ENCODE measurements around the gene FOXL2. TPM values are rescaled to one million over a fixed set of nuclear protein-coding genes. Genes with fewer than 3 reads are reported as not detected.

Gene FOXL2
- total RNA-seq, 2 donors from 2014 or later = 0.11 to 0.24 TPM

DNA sequence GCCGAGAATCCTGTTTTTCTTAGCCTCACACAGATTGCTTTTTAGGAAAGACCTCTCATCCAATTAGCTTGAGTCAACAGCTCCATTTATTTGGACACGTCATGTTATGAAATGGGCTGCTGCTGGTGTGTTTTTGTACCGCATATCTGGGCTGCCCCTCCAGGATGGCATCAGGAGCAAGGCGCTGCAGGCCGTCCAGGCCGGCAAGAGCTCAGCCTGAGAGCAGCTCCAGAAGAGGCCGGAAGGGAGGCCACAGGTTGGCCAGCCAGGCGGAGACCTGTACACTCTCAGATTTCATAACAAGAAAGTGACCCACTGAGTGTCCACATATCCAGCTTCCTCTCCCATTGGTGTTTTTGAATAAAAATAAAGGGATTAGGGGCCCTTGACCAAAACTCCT lies 28.4 kb upstream of the FOXL2 start:
- H3K9me3 ChIP-seq (ENCODE audit: control insufficient read depth, low read length) = no peaks in the 10 kb centered on the region
- no peak overlapping the region for H3K9ac ChIP-seq (ENCODE audit: extremely low read depth, low read length, poor library complexity, severe bottlenecking)
- DNase-seq = no peak
- 73 to 87% methylated on average over 2 to 8 of the region's 8 CpGs for WGBS, 2 experiments (ENCODE audit: insufficient coverage in 1 of 2, insufficient read length in 1 of 2)
- H3K27ac Mint-ChIP-seq = no peak overlapping the region
- peaks cover 19% of the 10 kb centered on the region for H3K27me3 Mint-ChIP-seq (ENCODE audit: insufficient read depth)
- peaks cover 6% of the 10 kb centered on the region for H3K27me3 ChIP-seq (ENCODE audit: control insufficient read depth, insufficient read depth, low read length, poor library complexity, severe bottlenecking)
- H3K4me1 Mint-ChIP-seq = no peaks in the 10 kb centered on the region
- H3K4me1 ChIP-seq (ENCODE audit: control insufficient read depth, insufficient read depth, low read length) = no peaks in the 10 kb centered on the region
- no peaks in the 10 kb centered on the region for H3K9me3 Mint-ChIP-seq
- H3K4me3 ChIP-seq (ENCODE audit: low read length) = no peak overlapping the region
- H3K4me3 Mint-ChIP-seq = no peak overlapping the region
- H3K36me3 ChIP-seq (ENCODE audit: control insufficient read depth, insufficient read depth, low read length) = no peaks in the 10 kb centered on the region
- TF ChIP-seq, protein P1, sequence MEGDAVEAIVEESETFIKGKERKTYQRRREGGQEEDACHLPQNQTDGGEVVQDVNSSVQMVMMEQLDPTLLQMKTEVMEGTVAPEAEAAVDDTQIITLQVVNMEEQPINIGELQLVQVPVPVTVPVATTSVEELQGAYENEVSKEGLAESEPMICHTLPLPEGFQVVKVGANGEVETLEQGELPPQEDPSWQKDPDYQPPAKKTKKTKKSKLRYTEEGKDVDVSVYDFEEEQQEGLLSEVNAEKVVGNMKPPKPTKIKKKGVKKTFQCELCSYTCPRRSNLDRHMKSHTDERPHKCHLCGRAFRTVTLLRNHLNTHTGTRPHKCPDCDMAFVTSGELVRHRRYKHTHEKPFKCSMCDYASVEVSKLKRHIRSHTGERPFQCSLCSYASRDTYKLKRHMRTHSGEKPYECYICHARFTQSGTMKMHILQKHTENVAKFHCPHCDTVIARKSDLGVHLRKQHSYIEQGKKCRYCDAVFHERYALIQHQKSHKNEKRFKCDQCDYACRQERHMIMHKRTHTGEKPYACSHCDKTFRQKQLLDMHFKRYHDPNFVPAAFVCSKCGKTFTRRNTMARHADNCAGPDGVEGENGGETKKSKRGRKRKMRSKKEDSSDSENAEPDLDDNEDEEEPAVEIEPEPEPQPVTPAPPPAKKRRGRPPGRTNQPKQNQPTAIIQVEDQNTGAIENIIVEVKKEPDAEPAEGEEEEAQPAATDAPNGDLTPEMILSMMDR (conservative IDR thresholded peaks at IDR 0.05) = no peak
- H3K36me3 Mint-ChIP-seq (ENCODE audit: low read depth) = no peaks in the 10 kb centered on the region
- no peak overlapping the region for H3K27ac ChIP-seq (ENCODE audit: low read depth, low read length)

DNA sequence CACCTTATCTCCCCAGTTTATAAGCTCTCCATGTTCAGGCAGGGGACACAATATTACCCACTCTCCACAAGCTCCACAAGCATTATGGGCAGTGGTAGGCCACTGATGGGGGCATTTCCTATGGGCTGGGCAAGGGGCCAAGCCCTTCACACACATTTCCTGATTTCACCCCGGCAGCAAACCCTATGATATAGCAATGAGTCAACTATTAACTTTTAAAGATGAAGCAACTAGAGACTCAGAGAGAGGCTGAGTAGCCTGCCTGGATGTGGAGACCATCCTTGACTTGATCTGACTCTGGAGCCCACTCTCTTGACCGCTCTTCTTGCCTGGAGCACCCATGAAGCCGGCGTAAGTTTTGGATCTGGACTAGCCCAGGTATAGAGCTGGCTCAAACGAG lies 27.5 kb upstream of the FOXL2 start:
- H3K9me3 ChIP-seq (ENCODE audit: control insufficient read depth, low read length) = no peaks in the 10 kb centered on the region
- Mint-ChIP-seq H3K4me1 (no peaks in the 10 kb centered on the region), H3K27me3 (ENCODE audit: insufficient read depth) (peaks cover 20% of the 10 kb centered on the region), H3K27ac (no peak overlapping the region), H3K9me3 (no peaks in the 10 kb centered on the region), H3K4me3 (no peak overlapping the region), H3K36me3 (ENCODE audit: low read depth) (no peaks in the 10 kb centered on the region)
- no peak for DNase-seq
- peaks cover 6% of the 10 kb centered on the region for H3K27me3 ChIP-seq (ENCODE audit: control insufficient read depth, insufficient read depth, low read length, poor library complexity, severe bottlenecking)
- no peaks in the 10 kb centered on the region for H3K4me1 ChIP-seq (ENCODE audit: control insufficient read depth, insufficient read depth, low read length)
- TF ChIP-seq, protein P1 (conservative IDR thresholded peaks at IDR 0.05) = no peak
- H3K27ac ChIP-seq (ENCODE audit: low read depth, low read length) = no peak overlapping the region
- no peaks in the 10 kb centered on the region for H3K36me3 ChIP-seq (ENCODE audit: control insufficient read depth, insufficient read depth, low read length)
- H3K4me3 ChIP-seq (ENCODE audit: low read length) = no peak overlapping the region
- 90 to 98% methylated on average over 5 of the region's 5 CpGs for WGBS, 2 experiments (ENCODE audit: insufficient coverage in 1 of 2, insufficient read length in 1 of 2)
- H3K9ac ChIP-seq (ENCODE audit: extremely low read depth, low read length, poor library complexity, severe bottlenecking) = no peak overlapping the region

DNA sequence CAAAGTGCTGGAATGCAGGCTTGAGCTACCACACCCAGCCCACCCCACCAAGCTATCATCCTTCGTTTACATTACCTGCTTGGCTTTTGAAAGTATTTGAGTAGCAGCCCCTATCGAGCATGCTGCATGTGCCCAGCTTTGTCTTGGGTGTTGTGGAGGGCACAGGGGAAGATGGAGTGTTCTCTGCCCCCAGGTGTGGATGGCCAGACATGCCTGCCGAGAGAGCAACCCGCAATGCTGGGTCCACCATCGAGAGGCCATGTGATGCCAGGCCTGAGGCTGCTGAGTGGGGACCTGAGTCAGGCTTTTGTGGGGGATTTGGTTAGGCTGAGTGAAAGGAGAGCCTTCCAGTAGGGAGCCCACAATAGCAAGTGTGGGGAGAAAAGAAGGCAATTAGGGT lies 26.0 kb upstream of the FOXL2 start:
- H3K4me1 Mint-ChIP-seq = no peaks in the 10 kb centered on the region
- Histone ChIP-seq H3K9me3 (ENCODE audit: control insufficient read depth, low read length) (no peaks in the 10 kb centered on the region), H3K36me3 (ENCODE audit: control insufficient read depth, insufficient read depth, low read length) (no peaks in the 10 kb centered on the region), H3K4me1 (ENCODE audit: control insufficient read depth, insufficient read depth, low read length) (no peaks in the 10 kb centered on the region), H3K27me3 (ENCODE audit: control insufficient read depth, insufficient read depth, low read length, poor library complexity, severe bottlenecking) (peaks cover 10% of the 10 kb centered on the region), H3K27ac (ENCODE audit: low read depth, low read length) (no peak overlapping the region), H3K4me3 (ENCODE audit: low read length) (no peak overlapping the region), H3K9ac (ENCODE audit: extremely low read depth, low read length, poor library complexity, severe bottlenecking) (no peak overlapping the region)
- peaks cover 27% of the 10 kb centered on the region for H3K27me3 Mint-ChIP-seq (ENCODE audit: insufficient read depth)
- no peaks in the 10 kb centered on the region for H3K36me3 Mint-ChIP-seq (ENCODE audit: low read depth)
- no peaks in the 10 kb centered on the region for H3K9me3 Mint-ChIP-seq
- 89 to 90% methylated on average over 2 to 5 of the region's 5 CpGs for WGBS, 2 experiments (ENCODE audit: insufficient coverage in 1 of 2, insufficient read length in 1 of 2)
- no peak for DNase-seq
- TF ChIP-seq, protein P1 (conservative IDR thresholded peaks at IDR 0.05) = no peak
- H3K27ac Mint-ChIP-seq = no peak overlapping the region
- no peak overlapping the region for H3K4me3 Mint-ChIP-seq
